AG10803 (cell line): ENCODE measurements around the gene CFDP1.

Source experiments
- DNase-seq: peaks from one replicate; pipeline ENCODE4 v3.0.0; 2010; ENCODE audit warnings: low read depth
- H3K4me3 ChIP-seq: 2 replicates; pipeline ENCODE4 v1.5.1; 2011; ENCODE audit warnings: mild to moderate bottlenecking, low read length, control low read depth
- TF ChIP-seq, protein P1 (sequence below): conservative IDR thresholded peaks from 2 replicates; pipeline ENCODE4 v1.5.1; 2011; ENCODE audit warnings: mild to moderate bottlenecking, low read length, control low read depth, inconsistent platforms

Gene CFDP1

DNA sequence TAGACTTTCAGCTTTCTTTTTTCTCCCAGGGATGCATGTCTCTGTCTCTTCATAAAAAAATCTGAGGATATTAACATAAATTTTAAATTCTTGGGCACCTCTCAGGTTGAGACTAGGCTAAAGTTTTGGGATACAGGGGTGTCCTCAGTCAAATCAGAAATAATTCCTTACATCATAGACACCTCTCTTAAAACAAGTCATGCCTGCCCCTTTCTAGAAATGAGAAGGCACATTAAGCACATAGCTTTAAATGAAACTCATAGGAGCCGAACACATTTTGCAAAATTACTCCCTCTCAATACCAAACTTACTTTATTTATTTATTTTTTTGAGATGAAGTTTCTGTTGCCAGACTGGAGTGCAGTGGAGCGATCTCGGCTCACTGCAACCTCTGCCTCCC lies 114.6 kb downstream of the CFDP1 start:
- H3K4me3 ChIP-seq, result no peak overlapping the region
- TF ChIP-seq, protein P1, sequence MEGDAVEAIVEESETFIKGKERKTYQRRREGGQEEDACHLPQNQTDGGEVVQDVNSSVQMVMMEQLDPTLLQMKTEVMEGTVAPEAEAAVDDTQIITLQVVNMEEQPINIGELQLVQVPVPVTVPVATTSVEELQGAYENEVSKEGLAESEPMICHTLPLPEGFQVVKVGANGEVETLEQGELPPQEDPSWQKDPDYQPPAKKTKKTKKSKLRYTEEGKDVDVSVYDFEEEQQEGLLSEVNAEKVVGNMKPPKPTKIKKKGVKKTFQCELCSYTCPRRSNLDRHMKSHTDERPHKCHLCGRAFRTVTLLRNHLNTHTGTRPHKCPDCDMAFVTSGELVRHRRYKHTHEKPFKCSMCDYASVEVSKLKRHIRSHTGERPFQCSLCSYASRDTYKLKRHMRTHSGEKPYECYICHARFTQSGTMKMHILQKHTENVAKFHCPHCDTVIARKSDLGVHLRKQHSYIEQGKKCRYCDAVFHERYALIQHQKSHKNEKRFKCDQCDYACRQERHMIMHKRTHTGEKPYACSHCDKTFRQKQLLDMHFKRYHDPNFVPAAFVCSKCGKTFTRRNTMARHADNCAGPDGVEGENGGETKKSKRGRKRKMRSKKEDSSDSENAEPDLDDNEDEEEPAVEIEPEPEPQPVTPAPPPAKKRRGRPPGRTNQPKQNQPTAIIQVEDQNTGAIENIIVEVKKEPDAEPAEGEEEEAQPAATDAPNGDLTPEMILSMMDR, result no peak
- DNase-seq, result no peak

DNA sequence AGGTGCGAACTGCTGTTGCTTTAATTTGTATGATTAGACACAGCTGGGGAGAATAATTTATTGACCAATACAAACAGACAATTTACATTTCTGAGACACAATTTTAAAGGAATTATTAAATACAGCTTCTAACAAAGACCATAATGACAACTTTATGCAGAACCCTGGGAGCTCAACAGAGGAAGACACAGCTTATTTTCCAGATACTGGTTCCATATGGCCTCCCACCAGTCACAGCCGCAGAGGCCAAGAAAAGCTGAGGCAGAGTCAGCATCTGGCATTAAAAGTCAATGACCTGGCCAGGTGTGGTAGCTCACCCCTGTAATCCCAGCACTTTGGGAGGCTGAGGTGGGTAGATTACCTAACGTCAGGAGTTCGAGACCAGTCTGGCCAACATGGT lies 115.8 kb downstream of the CFDP1 start:
- no peak overlapping the region for H3K4me3 ChIP-seq
- TF ChIP-seq, protein P1, result no peak
- DNase-seq, result no peak

DNA sequence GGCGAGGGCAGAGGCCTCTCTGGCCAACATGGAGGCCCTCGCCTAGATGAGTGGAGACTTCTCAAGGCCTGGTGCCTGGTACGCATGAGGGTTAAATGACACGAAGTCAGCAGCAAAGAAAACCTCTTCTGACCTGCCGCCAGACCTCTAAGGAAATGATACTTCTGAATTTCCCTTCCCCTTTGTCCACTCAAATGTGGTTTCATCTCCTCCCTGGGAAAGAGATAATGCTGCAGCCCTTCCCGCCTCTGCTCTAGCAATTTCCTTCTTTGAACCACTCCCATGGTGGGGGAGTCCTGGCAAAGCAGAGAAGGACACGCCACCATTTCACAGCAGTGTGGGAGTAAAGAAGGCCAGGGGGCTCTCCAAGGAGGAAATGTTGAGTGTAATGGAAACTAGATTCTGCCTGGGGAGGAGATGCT lies 116.2 kb downstream of the CFDP1 start:
- H3K4me3 ChIP-seq, result no peak overlapping the region
- DNase-seq, result no peak
- TF ChIP-seq, protein P1, result no peak

DNA sequence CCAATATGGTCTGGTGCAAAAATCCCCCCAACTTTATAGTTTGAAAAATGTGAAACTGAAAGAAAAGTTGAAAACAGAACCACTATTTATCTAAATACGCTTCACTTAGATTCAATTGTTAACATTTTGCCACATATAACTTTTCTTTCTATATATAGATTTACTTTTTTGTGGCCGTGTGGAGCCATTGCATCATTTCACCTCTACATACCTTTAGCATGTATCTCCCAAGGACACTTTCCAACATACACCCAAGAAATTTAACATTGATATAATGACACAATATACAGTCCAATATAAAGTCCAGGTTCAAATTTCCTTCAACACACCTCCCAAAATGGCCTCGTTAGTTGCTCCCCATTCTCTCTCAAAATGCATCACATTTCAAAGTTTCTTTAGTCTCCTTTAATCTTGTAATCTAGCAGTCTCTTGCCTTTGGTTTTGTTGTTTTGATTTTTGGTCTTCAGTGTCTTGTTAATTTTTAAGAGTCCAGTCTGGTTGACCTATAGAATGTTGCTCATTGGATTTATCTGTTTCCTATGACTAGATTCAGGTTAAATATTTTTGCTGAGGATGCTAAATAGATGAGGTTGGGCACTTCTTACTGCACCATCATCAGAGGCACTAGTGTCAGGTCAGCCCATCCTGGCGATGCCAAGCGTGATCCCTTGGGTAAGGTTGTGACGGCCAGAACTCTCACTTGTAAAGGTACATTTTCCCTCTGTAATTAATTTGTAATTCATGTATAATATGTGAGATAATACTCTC lies 117.6 kb downstream of the CFDP1 start:
- no peak overlapping the region for H3K4me3 ChIP-seq
- DNase-seq, result no peak
- TF ChIP-seq, protein P1, result no peak

DNA sequence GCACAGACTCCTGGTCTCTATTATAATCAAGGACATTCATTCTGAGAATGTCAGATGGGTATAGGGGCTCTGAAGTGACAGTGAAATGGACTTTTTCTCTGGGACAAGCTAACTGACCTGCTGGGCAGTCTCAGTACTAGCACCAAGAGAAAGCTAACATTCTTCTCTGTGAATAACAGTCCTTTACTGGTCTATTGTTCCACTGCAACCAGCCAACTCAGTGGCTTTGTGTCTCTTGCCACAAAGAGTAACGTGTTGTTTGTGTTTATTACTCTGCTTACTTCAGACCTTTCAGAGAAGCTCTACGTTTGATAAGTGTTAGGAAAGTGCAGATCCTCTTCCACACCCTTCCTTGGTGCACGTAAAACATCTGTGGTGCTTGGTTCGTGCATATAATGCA lies 120.4 kb downstream of the CFDP1 start:
- TF ChIP-seq, protein P1, result no peak
- H3K4me3 ChIP-seq, result no peak overlapping the region
- no peak for DNase-seq

DNA sequence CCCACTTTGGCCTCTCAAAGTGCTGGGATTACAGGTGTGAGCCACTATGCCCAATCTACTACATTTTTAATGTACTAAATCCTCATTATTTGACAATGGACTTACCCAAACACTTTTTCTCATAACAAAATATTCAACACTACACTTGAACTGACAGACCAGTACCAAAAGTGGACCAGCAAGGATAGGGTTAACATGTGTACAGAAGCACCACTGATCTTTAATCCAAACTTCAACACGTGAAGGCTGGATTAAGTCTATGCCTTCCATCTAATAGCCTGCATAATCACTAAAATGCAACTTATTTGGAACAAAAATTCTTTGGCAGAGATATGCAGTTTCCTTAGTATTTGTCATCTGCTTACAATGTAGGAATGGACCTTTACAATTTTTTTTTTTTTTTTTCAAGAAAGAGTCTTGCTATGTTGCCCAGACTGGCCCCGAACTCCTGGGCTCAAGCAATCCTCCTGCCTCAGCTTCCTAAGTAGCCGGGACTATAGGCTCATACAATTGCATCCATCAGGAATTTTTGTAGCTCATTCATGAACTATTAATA lies 121.8 kb downstream of the CFDP1 start:
- TF ChIP-seq, protein P1, result no peak
- DNase-seq, result peak; percentile 72
- no peak overlapping the region for H3K4me3 ChIP-seq

DNA sequence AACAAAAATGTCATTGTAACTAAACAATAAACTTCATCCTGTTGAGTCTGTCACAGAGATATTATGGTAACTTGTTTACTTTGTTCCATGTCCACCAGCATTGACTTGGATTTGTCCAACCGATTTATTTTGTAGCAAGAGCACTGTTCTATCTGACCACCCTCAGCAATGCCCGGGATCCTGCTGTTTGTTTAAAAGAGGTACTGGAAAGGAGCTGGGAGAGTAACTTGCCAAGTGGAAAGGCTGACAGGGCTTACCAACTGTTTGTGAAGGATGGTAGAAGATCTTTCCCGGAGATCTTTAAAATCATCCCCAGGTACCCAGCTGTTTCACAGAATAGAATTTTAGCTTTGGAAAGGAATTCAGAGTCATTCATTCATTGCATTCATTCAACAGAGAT lies 122.8 kb downstream of the CFDP1 start:
- H3K4me3 ChIP-seq, result no peak overlapping the region
- DNase-seq, result no peak
- TF ChIP-seq, protein P1, result no peak
